Stimulated activated naive CD8-positive, alpha-beta T cell treated with anti-CD3 and anti-CD28 coated beads, Interleukin-15, Interleukin-2, amounts not matched to agents 100 ng/mL and 50 ng/mL, for 24 hours (primary cell): ENCODE data around the gene OSMR.

ENCODE experiments used
- H3K27ac Mint-ChIP-seq: one replicate; pipeline ENCODE4 v1.8.0; 2021; ENCODE audit warnings: mild to moderate bottlenecking, mixed read lengths
- H3K27me3 Mint-ChIP-seq: one replicate; pipeline ENCODE4 v1.8.0; 2021; ENCODE audit warnings: mixed read lengths
- H3K36me3 Mint-ChIP-seq: one replicate; pipeline ENCODE4 v1.8.0; 2021; ENCODE audit warnings: low read depth, mixed read lengths
- H3K4me1 Mint-ChIP-seq: one replicate; pipeline ENCODE4 v1.8.0; 2021; ENCODE audit warnings: low read depth, mixed read lengths
- H3K4me3 Mint-ChIP-seq: one replicate; pipeline ENCODE4 v1.8.0; 2021; ENCODE audit warnings: mild to moderate bottlenecking, mixed read lengths
- H3K9me3 Mint-ChIP-seq: one replicate; pipeline ENCODE4 v1.8.0; 2021; ENCODE audit warnings: mixed read lengths

Gene OSMR

DNA sequence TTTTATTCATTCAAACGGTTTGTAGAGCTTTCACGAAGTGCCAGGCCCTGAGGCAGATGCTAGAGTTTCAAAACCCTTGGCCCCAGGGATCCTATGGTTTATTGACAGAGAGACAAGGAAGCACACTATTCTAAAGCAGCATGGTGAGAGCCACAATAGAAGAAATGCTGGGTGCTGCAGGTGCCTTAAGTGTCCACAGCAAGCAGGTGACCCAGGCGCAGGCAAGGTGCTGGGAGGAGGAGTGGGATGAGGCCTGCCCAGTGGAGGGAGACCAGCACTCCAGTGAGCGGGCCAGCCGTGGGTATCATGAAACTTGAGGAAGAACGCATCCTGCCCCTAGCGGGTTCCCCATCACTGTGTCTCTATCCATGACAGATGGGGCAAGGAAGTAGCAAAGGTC is 71.0 kb downstream of the OSMR start:
- H3K27me3 Mint-ChIP-seq = peaks cover 24% of the 10 kb centered on the region
- H3K4me3 Mint-ChIP-seq = no peak overlapping the region
- no peak overlapping the region for H3K27ac Mint-ChIP-seq
- no peaks in the 10 kb centered on the region for H3K9me3 Mint-ChIP-seq
- no peaks in the 10 kb centered on the region for H3K4me1 Mint-ChIP-seq
- no peaks in the 10 kb centered on the region for H3K36me3 Mint-ChIP-seq

- H3K4me3 Mint-ChIP-seq = no peak overlapping the region
- H3K27me3 Mint-ChIP-seq = peaks cover 43% of the 10 kb centered on the region
- H3K4me1 Mint-ChIP-seq = no peaks in the 10 kb centered on the region
- no peaks in the 10 kb centered on the region for H3K36me3 Mint-ChIP-seq
- H3K27ac Mint-ChIP-seq = no peak overlapping the region
- H3K9me3 Mint-ChIP-seq = no peaks in the 10 kb centered on the region
Observed at GRCh38 chr5:38921174-38921573, 75.4 kb downstream of the OSMR start.

GRCh38 chr5:38922199-38922598 is 76.4 kb downstream of the OSMR start:
- no peak overlapping the region for H3K27ac Mint-ChIP-seq
- H3K27me3 Mint-ChIP-seq = peaks cover 49% of the 10 kb centered on the region
- no peaks in the 10 kb centered on the region for H3K36me3 Mint-ChIP-seq
- H3K4me3 Mint-ChIP-seq = no peak overlapping the region
- no peaks in the 10 kb centered on the region for H3K4me1 Mint-ChIP-seq
- H3K9me3 Mint-ChIP-seq = no peaks in the 10 kb centered on the region

GRCh38 chr5:38923661-38924451 is 78.0 kb downstream of the OSMR start:
- H3K4me3 Mint-ChIP-seq = no peak overlapping the region
- H3K36me3 Mint-ChIP-seq = no peaks in the 10 kb centered on the region
- H3K27ac Mint-ChIP-seq = no peak overlapping the region
- no peaks in the 10 kb centered on the region for H3K9me3 Mint-ChIP-seq
- H3K27me3 Mint-ChIP-seq = peaks cover 51% of the 10 kb centered on the region
- no peaks in the 10 kb centered on the region for H3K4me1 Mint-ChIP-seq

- Mint-ChIP-seq H3K4me1 (no peaks in the 10 kb centered on the region), H3K9me3 (no peaks in the 10 kb centered on the region), H3K27ac (no peak overlapping the region), H3K27me3 (peaks cover 39% of the 10 kb centered on the region), H3K4me3 (no peak overlapping the region), H3K36me3 (no peaks in the 10 kb centered on the region)
Observed at GRCh38 chr5:38925154-38925925, 79.5 kb downstream of the OSMR start.

- Mint-ChIP-seq H3K4me1 (no peaks in the 10 kb centered on the region), H3K36me3 (no peaks in the 10 kb centered on the region), H3K4me3 (no peak overlapping the region), H3K27me3 (peaks cover 39% of the 10 kb centered on the region), H3K27ac (no peak overlapping the region), H3K9me3 (no peaks in the 10 kb centered on the region)
Observed at GRCh38 chr5:38926121-38926520, 80.3 kb downstream of the OSMR start.

DNA sequence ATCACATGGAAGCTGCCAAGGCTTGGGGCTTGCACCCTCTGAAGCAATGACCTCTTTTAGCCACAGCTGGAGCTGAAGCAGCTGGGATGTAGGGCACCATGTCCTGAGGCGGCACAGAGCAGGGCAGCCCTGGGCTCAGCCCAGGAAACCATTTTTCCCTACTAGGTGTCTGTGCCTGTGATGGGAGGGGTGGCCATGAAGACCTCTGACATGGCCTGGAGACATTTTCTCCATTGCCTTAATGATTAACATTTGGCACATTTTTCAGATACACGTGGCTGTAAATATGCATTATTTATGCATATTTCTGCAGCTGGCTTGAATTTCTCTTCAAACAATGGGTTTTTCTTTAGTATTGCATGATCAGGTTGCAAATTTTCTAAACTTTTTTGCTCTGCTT is 81.7 kb downstream of the OSMR start:
- no peaks in the 10 kb centered on the region for H3K4me1 Mint-ChIP-seq
- peaks cover 34% of the 10 kb centered on the region for H3K27me3 Mint-ChIP-seq
- H3K4me3 Mint-ChIP-seq = no peak overlapping the region
- no peak overlapping the region for H3K27ac Mint-ChIP-seq
- no peaks in the 10 kb centered on the region for H3K9me3 Mint-ChIP-seq
- no peaks in the 10 kb centered on the region for H3K36me3 Mint-ChIP-seq

DNA sequence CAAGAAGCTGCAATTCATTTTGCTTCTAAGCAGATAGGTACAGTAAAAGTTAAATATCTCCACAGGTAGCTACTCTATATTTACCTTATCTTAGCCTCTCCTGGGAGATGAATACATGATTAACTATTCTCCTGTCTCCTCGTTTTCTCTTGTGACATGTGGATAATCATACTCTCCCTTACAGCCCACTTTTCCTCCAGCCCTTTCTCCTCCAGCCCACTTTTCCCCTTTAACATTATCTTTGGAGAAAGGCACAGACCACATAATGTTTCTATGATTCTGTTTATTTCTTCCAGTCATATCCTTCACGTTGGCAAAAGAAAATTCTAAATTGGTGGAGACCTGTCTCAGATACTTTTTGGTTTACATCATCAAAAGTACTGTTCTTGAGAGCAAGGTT is 84.0 kb downstream of the OSMR start:
- peaks cover 21% of the 10 kb centered on the region for H3K27me3 Mint-ChIP-seq
- no peaks in the 10 kb centered on the region for H3K4me1 Mint-ChIP-seq
- no peak overlapping the region for H3K4me3 Mint-ChIP-seq
- H3K27ac Mint-ChIP-seq = no peak overlapping the region
- no peaks in the 10 kb centered on the region for H3K9me3 Mint-ChIP-seq
- H3K36me3 Mint-ChIP-seq = no peaks in the 10 kb centered on the region

DNA sequence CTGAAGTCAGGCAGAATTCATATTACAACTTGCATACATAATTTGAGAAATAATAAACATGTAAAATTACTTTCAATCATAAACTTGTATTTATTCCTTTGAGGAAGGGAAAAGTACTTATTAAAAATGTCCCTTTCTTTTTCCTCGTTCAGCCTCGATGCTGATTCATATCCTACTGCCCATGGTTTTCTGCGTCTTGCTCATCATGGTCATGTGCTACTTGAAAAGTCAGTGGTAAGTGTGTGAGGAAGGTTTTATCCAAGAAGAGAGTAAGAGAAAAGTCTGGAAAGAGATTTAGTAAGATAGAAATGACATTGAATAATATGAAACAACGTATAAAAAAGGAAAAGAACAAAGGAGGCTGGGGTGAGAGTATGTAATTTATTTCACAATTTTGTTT is 85.9 kb downstream of the OSMR start:
- H3K27ac Mint-ChIP-seq = no peak overlapping the region
- peaks cover 8% of the 10 kb centered on the region for H3K27me3 Mint-ChIP-seq
- peaks cover 10% of the 10 kb centered on the region for H3K36me3 Mint-ChIP-seq
- H3K9me3 Mint-ChIP-seq = no peaks in the 10 kb centered on the region
- no peaks in the 10 kb centered on the region for H3K4me1 Mint-ChIP-seq
- H3K4me3 Mint-ChIP-seq = no peak overlapping the region

- Mint-ChIP-seq H3K4me3 (no peak overlapping the region), H3K27me3 (peaks cover 4% of the 10 kb centered on the region), H3K36me3 (peaks cover 19% of the 10 kb centered on the region), H3K27ac (no peak overlapping the region), H3K9me3 (no peaks in the 10 kb centered on the region), H3K4me1 (no peaks in the 10 kb centered on the region)
Observed at GRCh38 chr5:38932854-38933408, 87.1 kb downstream of the OSMR start.

- Mint-ChIP-seq H3K4me3 (no peak overlapping the region), H3K27ac (no peak overlapping the region), H3K9me3 (no peaks in the 10 kb centered on the region), H3K4me1 (no peaks in the 10 kb centered on the region), H3K27me3 (no peaks in the 10 kb centered on the region), H3K36me3 (peaks cover 31% of the 10 kb centered on the region)
Observed at GRCh38 chr5:38935437-38935836, 89.6 kb downstream of the OSMR start.

GRCh38 chr5:38936269-38936668 is 90.5 kb downstream of the OSMR start:
- Mint-ChIP-seq H3K4me3 (no peak overlapping the region), H3K27me3 (no peaks in the 10 kb centered on the region), H3K9me3 (no peaks in the 10 kb centered on the region), H3K36me3 (peaks cover 34% of the 10 kb centered on the region), H3K4me1 (no peaks in the 10 kb centered on the region), H3K27ac (no peak overlapping the region)

DNA sequence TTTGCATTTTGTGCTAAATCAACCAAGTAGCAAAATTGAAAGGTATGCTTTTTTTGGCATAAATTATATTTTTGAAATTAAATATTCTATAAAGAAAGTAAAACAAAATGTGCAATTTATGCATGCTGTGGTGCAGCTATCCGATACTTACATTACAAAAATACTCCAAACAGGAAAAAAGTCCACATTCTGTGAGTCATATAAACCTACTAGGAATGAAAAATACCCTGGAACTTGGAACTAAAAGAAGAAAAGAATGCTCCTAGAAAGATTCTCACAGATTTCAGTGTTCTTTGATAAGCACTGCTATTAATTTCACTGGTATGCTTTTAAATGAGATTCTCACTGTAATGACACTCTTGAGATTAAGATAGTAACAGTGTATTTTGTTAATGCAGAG is 92.6 kb downstream of the OSMR start:
- no peak overlapping the region for H3K4me3 Mint-ChIP-seq
- no peaks in the 10 kb centered on the region for H3K9me3 Mint-ChIP-seq
- no peaks in the 10 kb centered on the region for H3K4me1 Mint-ChIP-seq
- no peaks in the 10 kb centered on the region for H3K27me3 Mint-ChIP-seq
- H3K27ac Mint-ChIP-seq = no peak overlapping the region
- H3K36me3 Mint-ChIP-seq = peaks cover 39% of the 10 kb centered on the region

DNA sequence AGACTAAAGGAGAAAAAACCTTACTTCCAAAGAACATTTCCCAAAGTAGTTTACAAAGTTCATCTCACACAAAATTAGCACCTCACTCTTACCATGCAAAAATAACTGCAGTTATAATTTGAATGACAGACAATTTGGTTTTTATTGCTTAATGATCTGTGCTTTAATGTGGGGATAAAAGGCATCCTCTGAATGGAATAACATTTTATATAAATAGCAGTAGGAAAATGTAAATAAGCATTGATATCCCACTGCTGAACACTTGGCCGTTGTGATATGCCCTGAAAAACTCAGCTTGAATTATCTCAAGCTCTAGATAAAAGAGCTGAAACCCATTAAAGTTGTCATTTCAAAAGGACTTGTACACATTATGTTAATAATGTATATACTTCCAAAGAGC is 93.2 kb downstream of the OSMR start:
- H3K36me3 Mint-ChIP-seq = peaks cover 39% of the 10 kb centered on the region
- no peaks in the 10 kb centered on the region for H3K4me1 Mint-ChIP-seq
- no peaks in the 10 kb centered on the region for H3K27me3 Mint-ChIP-seq
- no peak overlapping the region for H3K4me3 Mint-ChIP-seq
- no peak overlapping the region for H3K27ac Mint-ChIP-seq
- H3K9me3 Mint-ChIP-seq = no peaks in the 10 kb centered on the region

DNA sequence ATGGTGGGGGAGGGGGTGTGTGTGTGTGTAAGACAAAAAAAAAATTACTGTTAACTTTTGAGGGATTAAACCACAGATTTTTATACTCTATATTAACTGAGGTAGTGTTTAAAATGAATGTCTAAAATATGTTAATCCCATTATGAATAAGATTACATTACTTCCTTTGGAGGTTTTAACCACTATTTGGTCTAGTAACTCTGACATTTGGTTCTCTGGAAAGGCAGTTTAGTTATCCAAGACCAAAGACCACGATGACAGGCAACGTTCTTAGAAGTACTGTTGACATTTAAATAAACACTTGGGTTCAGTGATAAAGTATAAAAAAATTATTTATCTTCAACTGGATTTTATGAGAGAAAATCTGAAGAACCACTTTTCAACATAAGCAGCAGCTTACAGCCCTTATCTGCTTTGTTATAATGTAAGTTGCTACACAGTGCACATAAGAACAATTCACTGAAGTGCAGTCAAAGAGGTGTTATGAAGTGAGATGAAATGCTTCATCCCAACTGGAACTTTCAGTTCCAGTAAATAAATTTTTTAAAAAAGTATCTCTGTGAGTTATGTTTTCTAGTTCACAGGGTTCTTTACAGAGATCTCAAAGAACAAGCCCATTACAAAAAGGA is 94.5 kb downstream of the OSMR start:
- H3K4me3 Mint-ChIP-seq = no peak overlapping the region
- no peak overlapping the region for H3K27ac Mint-ChIP-seq
- H3K4me1 Mint-ChIP-seq = no peaks in the 10 kb centered on the region
- peaks cover 51% of the 10 kb centered on the region for H3K36me3 Mint-ChIP-seq
- H3K9me3 Mint-ChIP-seq = no peaks in the 10 kb centered on the region
- H3K27me3 Mint-ChIP-seq = no peaks in the 10 kb centered on the region
